ENCODE results near the gene SLC4A7.

DNA sequence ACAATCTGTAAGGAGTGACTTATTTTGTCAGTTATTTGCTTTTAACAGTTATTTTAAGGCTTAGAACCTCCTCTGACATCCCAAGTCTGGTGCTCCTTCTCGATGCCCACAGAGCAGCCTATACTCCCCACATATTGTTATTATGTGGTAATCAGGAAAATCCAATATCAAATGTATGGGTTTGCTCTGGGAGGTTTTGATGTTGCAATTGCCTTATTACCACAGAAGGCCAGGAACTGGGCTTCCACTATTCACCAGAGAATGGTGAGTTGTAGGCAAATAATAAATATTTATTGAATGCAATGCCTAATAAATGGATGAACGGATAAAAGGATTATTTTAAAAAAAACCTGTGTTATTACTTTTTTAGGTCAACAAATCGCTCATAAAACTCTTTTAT is 127.2 kb downstream of the SLC4A7 start:
- TF ChIP-seq, protein P1, sequence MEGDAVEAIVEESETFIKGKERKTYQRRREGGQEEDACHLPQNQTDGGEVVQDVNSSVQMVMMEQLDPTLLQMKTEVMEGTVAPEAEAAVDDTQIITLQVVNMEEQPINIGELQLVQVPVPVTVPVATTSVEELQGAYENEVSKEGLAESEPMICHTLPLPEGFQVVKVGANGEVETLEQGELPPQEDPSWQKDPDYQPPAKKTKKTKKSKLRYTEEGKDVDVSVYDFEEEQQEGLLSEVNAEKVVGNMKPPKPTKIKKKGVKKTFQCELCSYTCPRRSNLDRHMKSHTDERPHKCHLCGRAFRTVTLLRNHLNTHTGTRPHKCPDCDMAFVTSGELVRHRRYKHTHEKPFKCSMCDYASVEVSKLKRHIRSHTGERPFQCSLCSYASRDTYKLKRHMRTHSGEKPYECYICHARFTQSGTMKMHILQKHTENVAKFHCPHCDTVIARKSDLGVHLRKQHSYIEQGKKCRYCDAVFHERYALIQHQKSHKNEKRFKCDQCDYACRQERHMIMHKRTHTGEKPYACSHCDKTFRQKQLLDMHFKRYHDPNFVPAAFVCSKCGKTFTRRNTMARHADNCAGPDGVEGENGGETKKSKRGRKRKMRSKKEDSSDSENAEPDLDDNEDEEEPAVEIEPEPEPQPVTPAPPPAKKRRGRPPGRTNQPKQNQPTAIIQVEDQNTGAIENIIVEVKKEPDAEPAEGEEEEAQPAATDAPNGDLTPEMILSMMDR (IDR thresholded peaks at IDR 0.05), result no peak
- TF ChIP-seq EZH2 (IDR thresholded peaks at IDR 0.05; ENCODE audit: borderline replicate concordance, insufficient read depth, low read depth, low read length, poor library complexity, severe bottlenecking), result no peak
